GM12878 (cell line): ENCODE results near the gene TSHZ2. TPM values are rescaled to one million over a fixed set of nuclear protein-coding genes. Genes with fewer than 3 reads are reported as not detected.

ENCODE experiments used
- ATAC-seq: fragments of 200-7000 bp; cut with Tn5 transposase; 3 replicates; pipeline ENCODE4 v1.9.1; 2020; ENCODE audit warnings: mild to moderate bottlenecking, moderate library complexity
- BruUV-seq: library from RNA; stranded (reverse); fragments of 400-500 nt; replicated peaks from 2 replicates; lab custom pipeline; 2021; lab: Mats Ljungman, UMichigan
- CTCF ChIA-PET: fragments of 300-600 bp; sonication (Branson Sonifier 250); formaldehyde crosslinking; extraction: SDS; loops from one replicate; lab custom pipeline; 2021; ENCODE audit warnings: inconsistent platforms; lab: Yijun Ruan, JAX
- POLR2A ChIA-PET: fragments of 350-600 bp; formaldehyde crosslinking; extraction: SDS; loops from one replicate; lab custom pipeline; 2021; ENCODE audit warnings: inconsistent platforms; lab: Charles Lee
- RAD21 ChIA-PET: fragments of 300-600 bp; sonication (Branson Sonifier 250); formaldehyde crosslinking; loops from one replicate; lab custom pipeline; 2023; ENCODE audit warnings: antibody characterized with exemption; ENCODE audit not compliant: unreplicated experiment; lab: Charles Lee
- SMC1A ChIA-PET: fragments of 300-600 bp; sonication (Branson Sonifier 250); formaldehyde crosslinking; loops from one replicate; lab custom pipeline; 2023; ENCODE audit not compliant: unreplicated experiment, uncharacterized antibody; lab: Charles Lee
- DNase-seq: peaks from one replicate; pipeline ENCODE4 v3.0.0-alpha.2; 2011; ENCODE audit warnings: low read depth, low spot score
- FAIRE-seq: peaks from 3 replicates; lab custom pipeline; 2011; peaks lifted over from hg19 to GRCh38; lab: Jason Lieb, UNC
- H2AFZ ChIP-seq: 2 replicates; pipeline ENCODE4 v1.6.0; 2011; ENCODE audit warnings: low read depth, low read length, control low read depth; ENCODE audit not compliant: control insufficient read depth
- H3K27ac ChIP-seq: 2 replicates; pipeline ENCODE4 v1.5.1; 2011; ENCODE audit warnings: control low read depth; ENCODE audit not compliant: control insufficient read depth, insufficient read depth
- H3K27me3 ChIP-seq, 2 experiments: replicated peaks in 1 of 2; 2 replicates each; pipeline versions ENCODE4 v1.6.0 to v1.6.1; 2011; ENCODE audit warnings: low read length in 1 of 2; ENCODE audit not compliant: control insufficient read depth in 2 of 2, insufficient read depth in 2 of 2
- H3K36me3 ChIP-seq, 2 experiments: 2 replicates each; pipeline ENCODE4 v1.5.1; 2011; ENCODE audit warnings: low read length in 1 of 2; ENCODE audit not compliant: control insufficient read depth in 2 of 2, insufficient read depth in 2 of 2
- H3K4me1 ChIP-seq: 2 replicates; pipeline ENCODE4 v1.6.1; 2011; ENCODE audit warnings: mild to moderate bottlenecking, low read length, moderate library complexity, mixed read lengths; ENCODE audit not compliant: control insufficient read depth, insufficient read depth
- H3K4me2 ChIP-seq: 2 replicates; pipeline ENCODE4 v1.6.0; 2011; ENCODE audit warnings: control low read depth; ENCODE audit not compliant: control insufficient read depth, insufficient read depth
- H3K4me3 ChIP-seq: fragments of 200-600 bp; sonication (generic); 2 replicates; pipeline ENCODE4 v1.5.1; 2016
- H3K79me2 ChIP-seq: 2 replicates; pipeline ENCODE4 v1.6.0; 2011; ENCODE audit warnings: low read length; ENCODE audit not compliant: control insufficient read depth, insufficient read depth
- H3K9ac ChIP-seq: 2 replicates; pipeline ENCODE4 v1.8.0; 2011; ENCODE audit warnings: low read length, control low read depth, mixed read lengths; ENCODE audit not compliant: control insufficient read depth, insufficient read depth
- H3K9me3 ChIP-seq: replicated peaks from 3 replicates; pipeline ENCODE4 v1.5.1; 2011; ENCODE audit warnings: mild to moderate bottlenecking, low read length; ENCODE audit not compliant: control insufficient read depth, insufficient read depth
- H4K20me1 ChIP-seq: 2 replicates; pipeline ENCODE4 v1.6.0; 2011; ENCODE audit not compliant: control insufficient read depth, insufficient read depth
- EED ChIP-seq: sonication (generic); IDR thresholded peaks from 2 replicates; pipeline ENCODE4 v1.6.1; 2016; ENCODE audit warnings: antibody characterized with exemption, low read depth
- NFXL1 ChIP-seq: fragments of 450-650 bp; IDR thresholded peaks from 2 replicates; pipeline ENCODE4 v1.6.1; 2017; ENCODE audit warnings: antibody characterized with exemption, mild to moderate bottlenecking, borderline replicate concordance
- NFYB ChIP-seq: IDR thresholded peaks from 2 replicates; pipeline ENCODE4 v1.6.1; 2011; ENCODE audit warnings: low read depth, mild to moderate bottlenecking, low read length, improper control_type of control experiment, moderate library complexity; ENCODE audit not compliant: insufficient read depth
- PAX8 ChIP-seq: fragments of 450-650 bp; IDR thresholded peaks from 2 replicates; pipeline ENCODE4 v1.6.1; 2017; ENCODE audit warnings: mild to moderate bottlenecking, moderate library complexity
- POLR2A ChIP-seq: IDR thresholded peaks from 2 replicates; pipeline ENCODE4 v1.6.1; 2011; ENCODE audit warnings: low read depth, mild to moderate bottlenecking, low read length
- ZBTB11 ChIP-seq: fragments of 450-650 bp; formaldehyde crosslinking; IDR thresholded peaks from 2 replicates; pipeline ENCODE4 v1.5.0; 2022; ENCODE audit warnings: mild to moderate bottlenecking, missing genetic modification characterization
- WGBS: methylation state at CpG from one replicate; pipeline ENCODE4 v1.1.6; 2016; ENCODE audit warnings: low lambda C conversion rate; ENCODE audit not compliant: insufficient replicate concordance, insufficient coverage; ENCODE audit errors: missing lambda C conversion rate; 5-methylcytosine and 5-hydroxymethylcytosine counted together
- in situ Hi-C: fragments of 300-500 bp; cut with MboI; formaldehyde crosslinking; loops from 9 replicates; pipeline ENCODE4 v1.14.3; 2018; ENCODE audit warnings: mixed read lengths
- intact Hi-C: fragments of 100-400 bp; cut with micrococcal nuclease; formaldehyde crosslinking; loops from one replicate; pipeline ENCODE4 v1.14.2; 2022; ENCODE audit not compliant: unreplicated experiment
- polyA plus RNA-seq, 11 experiments: library from polyadenylated mRNA; depleted of rRNA in 4 of 11; unstranded in 6 of 11; stranded (reverse) in 5 of 11; fragments of >200 nt; fragmentation: Nextera tagmentation in 4 of 11; fragmentation: Illumina TruSeq in 1 of 11; extraction: Ambion mirVana in 4 of 11; extraction: Trizol in 1 of 11; gene quantifications; 1 replicate in 1 of 11; 2 replicates in 10 of 11; pipeline versions ENCODE4 v1.2.1 to v1.2.3, GENCODE V29; 2011 to 2016; ENCODE audit warnings: inconsistent platforms in 2 of 11, missing spikeins in 2 of 11, low read depth in 1 of 11
- total RNA-seq, 4 experiments: library from RNA; depleted of rRNA in 3 of 4; stranded (reverse); fragments of >200 nt in 3 of 4; fragmentation: Illumina TruSeq in 1 of 4; extraction: Trizol in 1 of 4; gene quantifications; 2 replicates each; pipeline versions ENCODE4 v1.2.1 to v1.2.3, GENCODE V29; 2013 to 2021
- TF ChIP-seq, protein P1 (sequence below): IDR thresholded peaks from 2 replicates; pipeline ENCODE4 v1.6.1; 2011; ENCODE audit warnings: mild to moderate bottlenecking, low read depth, low read length, moderate library complexity; ENCODE audit not compliant: insufficient replicate concordance

TSHZ2 gene
- total and polyA plus RNA-seq, 10 of the 15 experiments (the other 5 are each of a cell fraction or from before 2014, with no cell fraction given), result 0.01 to 0.86 (median 0.13) TPM; not detected in 2

DNA sequence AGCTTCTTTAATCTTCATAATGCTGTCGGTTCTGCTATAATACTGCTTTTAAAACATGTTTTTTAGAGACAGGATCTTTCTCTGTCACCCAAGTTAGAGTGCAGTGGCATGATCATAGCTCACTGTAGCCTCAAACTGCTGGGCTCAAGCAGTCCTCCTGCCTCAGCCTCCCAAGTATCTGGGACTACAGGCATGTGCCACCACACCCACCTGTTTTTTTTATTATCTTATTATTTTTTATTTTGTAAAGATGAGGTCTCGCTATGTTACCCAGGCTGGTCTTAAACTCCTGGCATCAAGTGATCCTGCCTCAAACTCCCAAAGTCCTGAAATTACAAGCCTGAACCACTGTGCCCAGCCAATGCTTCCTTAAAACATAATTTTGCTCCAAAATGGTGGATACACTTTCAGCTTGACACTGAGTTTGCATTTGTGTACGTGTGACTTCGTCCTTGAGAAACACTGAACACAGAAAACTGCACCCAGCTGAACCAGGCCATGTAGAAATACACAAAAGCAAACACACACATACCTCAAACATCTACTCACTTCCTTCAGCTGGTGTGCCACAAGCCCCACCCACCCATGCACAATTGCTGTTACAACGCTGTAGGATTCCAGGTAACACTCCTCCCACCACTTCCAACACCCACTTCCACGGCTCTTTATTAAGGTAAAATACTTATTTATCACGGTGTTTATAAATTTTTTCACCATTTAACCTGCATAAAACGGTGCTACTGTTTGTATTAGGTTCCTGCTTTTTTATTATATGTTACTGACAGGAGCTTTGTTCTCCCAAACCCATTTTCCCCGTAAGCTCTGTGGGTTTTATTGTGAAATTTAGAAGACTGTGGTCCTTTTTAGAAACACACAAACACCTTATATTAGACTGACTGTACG, 109.1 kb downstream of the TSHZ2 start:
- no peak overlapping the region for H3K27ac ChIP-seq
- H3K79me2 ChIP-seq, result no peaks in the 10 kb centered on the region
- no peaks in the 10 kb centered on the region for H3K4me1 ChIP-seq
- intact Hi-C loops (no loop called here), in situ Hi-C loops (no loop called here)
- no peaks in the 10 kb centered on the region for H4K20me1 ChIP-seq
- WGBS, result 9% methylated on average over 10 of the region's 10 CpGs
- no peaks in the 10 kb centered on the region for H3K9me3 ChIP-seq
- TF ChIP-seq EED (no peak), ZBTB11 (CRISPR knock-in tag) (no peak), POLR2A (no peak), NFYB (no peak), PAX8 (no peak), NFXL1 (no peak)
- TF ChIP-seq, protein P1, sequence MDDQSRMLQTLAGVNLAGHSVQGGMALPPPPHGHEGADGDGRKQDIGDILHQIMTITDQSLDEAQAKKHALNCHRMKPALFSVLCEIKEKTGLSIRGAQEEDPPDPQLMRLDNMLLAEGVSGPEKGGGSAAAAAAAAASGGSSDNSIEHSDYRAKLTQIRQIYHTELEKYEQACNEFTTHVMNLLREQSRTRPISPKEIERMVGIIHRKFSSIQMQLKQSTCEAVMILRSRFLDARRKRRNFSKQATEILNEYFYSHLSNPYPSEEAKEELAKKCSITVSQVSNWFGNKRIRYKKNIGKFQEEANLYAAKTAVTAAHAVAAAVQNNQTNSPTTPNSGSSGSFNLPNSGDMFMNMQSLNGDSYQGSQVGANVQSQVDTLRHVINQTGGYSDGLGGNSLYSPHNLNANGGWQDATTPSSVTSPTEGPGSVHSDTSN, result no peak
- POLR2A ChIA-PET, result no interaction called here
- H3K36me3 ChIP-seq, result no peaks in the 10 kb centered on the region
- RAD21 ChIA-PET, result interaction anchor here (0.7 kb wide), 1 partner anchor 9 kb away, joined by 3 read pairs; no protein-coding TSS in a partner anchor
- FAIRE-seq, result no peak
- H2AFZ ChIP-seq, result no peak overlapping the region
- no peak for ATAC-seq
- BruUV-seq, result no TSS peak
- CTCF ChIA-PET, result interaction anchor here (0.6 to 1.1 kb wide), 4 partner anchors 15 to 122 kb away, joined by 3 read pairs; no protein-coding TSS in a partner anchor
- H3K27me3 ChIP-seq, result 0 out of 4 replicates have a peak, but pooled peaks cover 0 to 3% of the 10 kb centered on the region in 2 experiments
- SMC1A ChIA-PET, result interaction anchor here (1.4 to 2.3 kb wide), 2 partner anchors 12 to 80 kb away, joined by 4 to 5 read pairs; no protein-coding TSS in a partner anchor
- no peak overlapping the region for H3K4me2 ChIP-seq
- H3K4me3 ChIP-seq, result no peak overlapping the region
- no peak overlapping the region for H3K9ac ChIP-seq
- DNase-seq, result no peak
